G401 (cell line): Measurements from ENCODE around the gene ENC1. TPM values are rescaled to one million over a fixed set of nuclear protein-coding genes. Genes with fewer than 3 reads are reported as not detected.
A peak's percentile ranks its signal among the peaks of the same experiment; 100 is the strongest.
"Not testable (repeated sequence)": the region's sequence is repeated elsewhere in the genome, so short reads cannot be mapped to it uniquely, and the experiment has no call there.

Experiments used
- DNase-seq: peaks from one replicate; pipeline ENCODE4 v3.0.0-alpha.2; 2015; ENCODE audit warnings: low spot score
- in situ Hi-C: cut with HindIII; loops from 2 replicates; pipeline ENCODE4 v1.10.0; 2016; ENCODE audit warnings: low sequenced_read_pairs, mixed read lengths
- total RNA-seq: library from RNA; depleted of rRNA; stranded (reverse); fragments of >200 nt; shearing (Covaris generic); gene quantifications from 2 replicates; pipeline ENCODE4 v1.2.3, GENCODE V29; 2014; rRNA removed

ENC1 gene
- 36.4 and 59.3 TPM in 2 replicates for total RNA-seq

- DNase-seq = peak; percentile 58
- in situ Hi-C loops = no loop called here
Observed at GRCh38 chr5:74640450-74640953, at the start of gene ENC1. Gene ENC1, minus strand, starts transcription at chr5:74640728. Its CDS starts 4,243 bp downstream, at chr5:74636485.

GRCh38 chr5:74686962-74687751 is 46.6 kb upstream of the ENC1 start:
- in situ Hi-C loops = no loop called here

GRCh38 chr5:74685979-74686631 is 45.6 kb upstream of the ENC1 start:
- DNase-seq = peak; percentile 52
- in situ Hi-C loops = no loop called here

More at GRCh38 chr5:74686962-74687751, 46.6 kb upstream of the ENC1 start:
- DNase-seq = peak; percentile 24

GRCh38 chr5:74684900-74685851 is 44.6 kb upstream of the ENC1 start, which contains the start of gene HEXB:
Gene HEXB, plus strand, starts transcription at chr5:74685233. Its CDS starts 28 bp downstream, at chr5:74685261.
- in situ Hi-C loops = no loop called here
- DNase-seq = peak; percentile 84

GRCh38 chr5:74679966-74680365 is 39.4 kb upstream of the ENC1 start:
- in situ Hi-C loops = no loop called here
- DNase-seq = no peak

GRCh38 chr5:74679300-74679699 is 38.8 kb upstream of the ENC1 start:
- DNase-seq, in situ Hi-C loops: not testable (repeated sequence)

- DNase-seq, in situ Hi-C loops: not testable (repeated sequence)
Observed at GRCh38 chr5:74678123-74678522, 37.6 kb upstream of the ENC1 start.

GRCh38 chr5:74676466-74676865 is 35.9 kb upstream of the ENC1 start:
- DNase-seq, in situ Hi-C loops: not testable (repeated sequence)

- in situ Hi-C loops = no loop called here
- DNase-seq = peak; percentile 94
Observed at GRCh38 chr5:74673011-74673790, 32.7 kb upstream of the ENC1 start.

- DNase-seq = peak; percentile 30
- in situ Hi-C loops = no loop called here
Observed at GRCh38 chr5:74672215-74672877, 31.8 kb upstream of the ENC1 start.

- no peak for DNase-seq
- in situ Hi-C loops = no loop called here
Observed at GRCh38 chr5:74670396-74671038, 30.0 kb upstream of the ENC1 start.

- in situ Hi-C loops = no loop called here
- no peak for DNase-seq
Observed at GRCh38 chr5:74669821-74670220, 29.3 kb upstream of the ENC1 start.

- in situ Hi-C loops = no loop called here
Observed at GRCh38 chr5:74667396-74667795, 26.9 kb upstream of the ENC1 start.

GRCh38 chr5:74665816-74666215 is 25.3 kb upstream of the ENC1 start:
- in situ Hi-C loops = no loop called here

More at GRCh38 chr5:74667396-74667795, 26.9 kb upstream of the ENC1 start:
- DNase-seq = no peak

GRCh38 chr5:74665273-74665672 is 24.7 kb upstream of the ENC1 start:
- in situ Hi-C loops = no loop called here
- DNase-seq = no peak

More at GRCh38 chr5:74665816-74666215, 25.3 kb upstream of the ENC1 start:
- no peak for DNase-seq

- no peak for DNase-seq
- in situ Hi-C loops = no loop called here
Observed at GRCh38 chr5:74664551-74664950, 24.0 kb upstream of the ENC1 start.

- no peak for DNase-seq
- in situ Hi-C loops = no loop called here
Observed at GRCh38 chr5:74660873-74661272, 20.3 kb upstream of the ENC1 start.
